HepG2 (cell line): ENCODE data around the gene DOCK2. TPM values are rescaled to one million over a fixed set of nuclear protein-coding genes. Genes with fewer than 3 reads are reported as not detected.

Experiments
- ATAC-seq: fragments of 200-7000 bp; cut with Tn5 transposase; 3 replicates; pipeline ENCODE4 v1.9.1; 2020; ENCODE audit warnings: mild to moderate bottlenecking, moderate library complexity
- BruUV-seq: library from RNA; stranded (reverse); fragments of 400-500 nt; replicated peaks from 2 replicates; lab custom pipeline; 2021; lab: Mats Ljungman, UMichigan
- CTCF ChIA-PET: fragments of 300-600 bp; formaldehyde crosslinking; extraction: SDS; loops from one replicate; lab custom pipeline; 2021; ENCODE audit warnings: low total read pairs, inconsistent platforms, low intra/inter-chr PET ratio; lab: Yijun Ruan, JAX
- POLR2A ChIA-PET: fragments of 350-600 bp; sonication (Branson Sonifier 250); formaldehyde crosslinking; loops from one replicate; lab custom pipeline; 2020; ENCODE audit warnings: antibody characterized with exemption, inconsistent platforms; lab: Yijun Ruan, JAX
- DNase-seq: peaks from one replicate; pipeline ENCODE4 v3.0.0-alpha.2; 2015; ENCODE audit warnings: low spot score
- FAIRE-seq: peaks from 3 replicates; lab custom pipeline; 2011; peaks lifted over from hg19 to GRCh38; lab: Jason Lieb, UNC
- H2AFZ ChIP-seq: one replicate; pipeline ENCODE4 v1.6.1; 2011; ENCODE audit warnings: low read length, inconsistent platforms
- H3K27ac ChIP-seq: fragments of 300-600 bp; 3 replicates; pipeline ENCODE4 v1.8.0; 2011; ENCODE audit warnings: mixed run types, mild to moderate bottlenecking, mixed read lengths, low read length, inconsistent platforms; ENCODE audit not compliant: insufficient read depth; ENCODE audit errors: extremely low read length
- H3K27me3 ChIP-seq, 2 experiments: fragments of 200-600 bp in 1 of 2; 2 replicates in 1 of 2; 3 replicates in 1 of 2; pipeline versions ENCODE4 v1.6.0 to v1.8.0; 2011; ENCODE audit warnings: low read length in 2 of 2, mild to moderate bottlenecking in 2 of 2, moderate library complexity in 2 of 2, inconsistent platforms in 1 of 2; ENCODE audit not compliant: insufficient read depth in 2 of 2, control insufficient read depth in 1 of 2
- H3K36me3 ChIP-seq, 2 experiments: fragments of 200-600 bp in 1 of 2; replicated peaks in 1 of 2; 2 replicates in 1 of 2; 3 replicates in 1 of 2; pipeline versions ENCODE4 v1.5.1 to v1.8.0; 2011; ENCODE audit warnings: low read length in 2 of 2, inconsistent platforms in 1 of 2; ENCODE audit not compliant: insufficient read depth in 2 of 2, control insufficient read depth in 1 of 2
- H3K4me1 ChIP-seq: 2 replicates; pipeline ENCODE4 v1.5.1; 2012; ENCODE audit warnings: low read length, inconsistent platforms; ENCODE audit not compliant: insufficient read depth
- H3K4me2 ChIP-seq: 2 replicates; pipeline ENCODE4 v1.6.0; 2011; ENCODE audit warnings: low read depth, low read length, inconsistent platforms
- H3K4me3 ChIP-seq, 3 experiments: fragments of 200-600 bp in 1 of 3; sonication (generic), shearing (Covaris generic) in 1 of 3; replicated peaks in 1 of 3; 2 replicates each; pipeline ENCODE4 v1.5.1; 2011 to 2016; ENCODE audit warnings: low read length in 3 of 3, inconsistent platforms in 2 of 3, low read depth in 2 of 3, mild to moderate bottlenecking in 2 of 3, control low read depth in 1 of 3, mixed read lengths in 1 of 3; ENCODE audit not compliant: insufficient read depth in 1 of 3
- H3K79me2 ChIP-seq: one replicate; pipeline ENCODE4 v1.6.1; 2011; ENCODE audit warnings: low read length, inconsistent platforms; ENCODE audit not compliant: insufficient read depth
- H3K9ac ChIP-seq: 2 replicates; pipeline ENCODE4 v1.6.0; 2011; ENCODE audit warnings: mild to moderate bottlenecking, low read depth, low read length, inconsistent platforms; ENCODE audit not compliant: insufficient read depth
- H3K9me3 ChIP-seq: 2 replicates; pipeline ENCODE4 v1.5.1; 2012; ENCODE audit warnings: mild to moderate bottlenecking, low read length
- H4K20me1 ChIP-seq: 2 replicates; pipeline ENCODE4 v1.6.0; 2011; ENCODE audit warnings: inconsistent platforms, mild to moderate bottlenecking, low read length, moderate library complexity; ENCODE audit not compliant: insufficient read depth
- AFF4 ChIP-seq: sonication (generic); formaldehyde crosslinking; IDR thresholded peaks from 2 replicates; pipeline ENCODE4 v1.4.0; 2020; ENCODE audit warnings: missing genetic modification reagents
- CSRNP2 ChIP-seq: sonication (generic); formaldehyde crosslinking; conservative IDR thresholded peaks from 2 replicates; pipeline ENCODE4 v1.8.0; 2022; ENCODE audit warnings: low read depth, missing genetic modification reagents
- HIC2 ChIP-seq: sonication (generic); formaldehyde crosslinking; IDR thresholded peaks from 2 replicates; pipeline ENCODE4 v1.9.0; 2022; ENCODE audit warnings: low read depth, missing genetic modification reagents
- HNRNPK ChIP-seq: fragments of 200-400 bp; formaldehyde crosslinking; IDR thresholded peaks from 2 replicates; pipeline ENCODE4 v1.6.1; 2018; ENCODE audit warnings: low read length, low read depth, moderate library complexity, mild to moderate bottlenecking; ENCODE audit not compliant: poor library complexity, severe bottlenecking
- HOXA9 ChIP-seq: sonication (generic); formaldehyde crosslinking; IDR thresholded peaks from 2 replicates; pipeline ENCODE4 v1.8.1; 2022; ENCODE audit warnings: missing genetic modification reagents, mild to moderate bottlenecking, moderate library complexity, borderline replicate concordance
- NCOA2 ChIP-seq: sonication (generic); formaldehyde crosslinking; IDR thresholded peaks from 2 replicates; pipeline ENCODE4 v1.8.0; 2022; ENCODE audit warnings: inconsistent platforms
- YEATS4 ChIP-seq: sonication (generic); formaldehyde crosslinking; IDR thresholded peaks from 2 replicates; pipeline ENCODE4 v1.4.0; 2020; ENCODE audit warnings: missing genetic modification reagents, borderline replicate concordance
- ZBTB20 ChIP-seq: sonication (generic); formaldehyde crosslinking; IDR thresholded peaks from 2 replicates; pipeline ENCODE4 v1.8.1; 2023; ENCODE audit warnings: missing genetic modification reagents, low read depth, mild to moderate bottlenecking, borderline replicate concordance
- ZFP37 ChIP-seq: sonication (generic); formaldehyde crosslinking; IDR thresholded peaks from 2 replicates; pipeline ENCODE4 v1.4.0; 2020; ENCODE audit warnings: missing genetic modification reagents, borderline replicate concordance
- ZNF160 ChIP-seq: sonication (generic); formaldehyde crosslinking; IDR thresholded peaks from 2 replicates; pipeline ENCODE4 v1.8.0; 2022; ENCODE audit warnings: mild to moderate bottlenecking, inconsistent platforms, missing genetic modification reagents
- ZNF224 ChIP-seq: sonication (generic); formaldehyde crosslinking; IDR thresholded peaks from 2 replicates; pipeline ENCODE4 v1.5.0; 2020; ENCODE audit warnings: mild to moderate bottlenecking, missing genetic modification reagents
- ZNF326 ChIP-seq: sonication (generic); formaldehyde crosslinking; IDR thresholded peaks from 2 replicates; pipeline ENCODE4 v1.4.0; 2020; ENCODE audit warnings: missing genetic modification reagents, borderline replicate concordance
- ZNF446 ChIP-seq: sonication (generic); formaldehyde crosslinking; IDR thresholded peaks from 2 replicates; pipeline ENCODE4 v1.5.0; 2020; ENCODE audit warnings: mild to moderate bottlenecking, missing genetic modification reagents
- ZNF597 ChIP-seq: sonication (generic); formaldehyde crosslinking; IDR thresholded peaks from 2 replicates; pipeline ENCODE4 v1.5.0; 2020; ENCODE audit warnings: missing genetic modification reagents
- WGBS: methylation state at CpG from one replicate; pipeline ENCODE4 v1.1.6; 2017; ENCODE audit warnings: low lambda C conversion rate; 5-methylcytosine and 5-hydroxymethylcytosine counted together
- in situ Hi-C: cut with HindIII; loops from 2 replicates; pipeline ENCODE4 v1.10.0; 2017; ENCODE audit warnings: low pct_unique_long_range_greater_than_20kb; ENCODE audit not compliant: extremely low pct_ligation_motif_present
- intact Hi-C: fragments of 100-400 bp; cut with micrococcal nuclease; formaldehyde crosslinking; loops from one replicate; pipeline ENCODE4 v1.10.0; 2022; ENCODE audit not compliant: unreplicated experiment
- polyA plus RNA-seq, 8 experiments: library from polyadenylated mRNA; depleted of rRNA in 3 of 8; stranded (reverse) in 7 of 8; unstranded in 1 of 8; fragments of >200 nt; fragmentation: Illumina TruSeq in 4 of 8; extraction: Trizol in 4 of 8; gene quantifications; 2 replicates each; pipeline versions ENCODE4 v1.2.1 to v1.2.3, GENCODE V29; 2011 to 2016; ENCODE audit warnings: low read depth in 4 of 8, missing spikeins in 1 of 8, mixed read lengths in 1 of 8; ENCODE audit not compliant: insufficient read depth in 1 of 8
- total RNA-seq, 5 experiments: library from RNA; depleted of rRNA; stranded (reverse); fragments of >200 nt; fragmentation: Illumina TruSeq; extraction: Trizol; gene quantifications; 2 replicates each; pipeline ENCODE4 v1.2.3, GENCODE V29; 2016; ENCODE audit warnings: low read depth in 1 of 5

The DOCK2 gene
- total and polyA plus RNA-seq, 2 of the 13 experiments (the other 11 are each of a cell fraction or from before 2014, with no cell fraction given) = not detected

- intact Hi-C loops (no loop called here), in situ Hi-C loops (no loop called here)
- no peak for DNase-seq
- TF ChIP-seq ZNF446 (CRISPR knock-in tag) (no peak), ZFP37 (CRISPR knock-in tag) (no peak), ZNF160 (CRISPR knock-in tag) (no peak), ZNF326 (CRISPR knock-in tag) (no peak), HIC2 (CRISPR knock-in tag) (no peak), AFF4 (no peak), CSRNP2 (CRISPR knock-in tag) (no peak), ZBTB20 (CRISPR knock-in tag) (no peak), ZNF597 (no peak), ZNF224 (CRISPR knock-in tag) (no peak), YEATS4 (CRISPR knock-in tag) (no peak), HNRNPK (no peak), NCOA2 (CRISPR knock-in tag) (no peak), HOXA9 (CRISPR knock-in tag) (no peak)
- ChIA-PET CTCF (no interaction called here), POLR2A (no interaction called here)
- Histone ChIP-seq H3K36me3 (no peaks in the 10 kb centered on the region), H3K27ac (no peak overlapping the region), H3K79me2 (no peaks in the 10 kb centered on the region), H3K9me3 (no peaks in the 10 kb centered on the region), H4K20me1 (no peaks in the 10 kb centered on the region), H2AFZ (no peak overlapping the region), H3K4me2 (no peak overlapping the region), H3K9ac (no peak overlapping the region), H3K27me3 (no peaks in the 10 kb centered on the region; a peak in 2 of 5 replicates), H3K4me3 (no peak overlapping the region), H3K4me1 (no peaks in the 10 kb centered on the region)
- WGBS = 0% methylated on average over 5 of the region's 6 CpGs
- no peak for ATAC-seq
- FAIRE-seq = no peak
- BruUV-seq = no TSS peak
Observed at GRCh38 chr5:170006021-170006420, 368.9 kb downstream of the DOCK2 start.
